Measurements from ENCODE around the gene CNTNAP4. TPM values are rescaled to one million over a fixed set of nuclear protein-coding genes. Genes with fewer than 3 reads are reported as not detected.

CNTNAP4 gene
- total RNA-seq, 2 experiments from 2014 or later, result not detected

- Mint-ChIP-seq H3K9me3 (no peaks in the 10 kb centered on the region), H3K4me1 (no peaks in the 10 kb centered on the region), H3K36me3 (ENCODE audit: low read depth) (no peaks in the 10 kb centered on the region), H3K27me3 (no peaks in the 10 kb centered on the region), H3K27ac (no peak overlapping the region), H3K4me3 (no peak overlapping the region)
- POLR2A ChIA-PET, result no interaction called here
- CTCF ChIA-PET, result no interaction called here
- DNase-seq, result no peak
Observed at GRCh38 chr16:76450890-76451289, 173.7 kb downstream of the CNTNAP4 start.

GRCh38 chr16:76455257-76455656, 178.1 kb downstream of the CNTNAP4 start:
- ChIA-PET POLR2A (no interaction called here), CTCF (no interaction called here)
- Mint-ChIP-seq H3K27ac (no peak overlapping the region), H3K4me1 (no peaks in the 10 kb centered on the region), H3K9me3 (no peaks in the 10 kb centered on the region), H3K4me3 (no peak overlapping the region), H3K36me3 (ENCODE audit: low read depth) (no peaks in the 10 kb centered on the region), H3K27me3 (no peaks in the 10 kb centered on the region)
- no peak for DNase-seq

- no peak for DNase-seq
- H3K4me3 Mint-ChIP-seq, result no peak overlapping the region
- ChIA-PET CTCF (no interaction called here), POLR2A (no interaction called here)
- H3K27me3 Mint-ChIP-seq, result no peaks in the 10 kb centered on the region
- H3K9me3 Mint-ChIP-seq, result no peaks in the 10 kb centered on the region
- no peaks in the 10 kb centered on the region for H3K36me3 Mint-ChIP-seq (ENCODE audit: low read depth)
- no peak overlapping the region for H3K27ac Mint-ChIP-seq
- no peaks in the 10 kb centered on the region for H3K4me1 Mint-ChIP-seq
Observed at GRCh38 chr16:76456016-76456415, 178.8 kb downstream of the CNTNAP4 start.

GRCh38 chr16:76459111-76459510, 181.9 kb downstream of the CNTNAP4 start:
- Mint-ChIP-seq H3K27ac (no peak overlapping the region), H3K27me3 (no peaks in the 10 kb centered on the region), H3K36me3 (ENCODE audit: low read depth) (no peaks in the 10 kb centered on the region), H3K9me3 (no peaks in the 10 kb centered on the region), H3K4me3 (no peak overlapping the region), H3K4me1 (no peaks in the 10 kb centered on the region)
- CTCF ChIA-PET, result no interaction called here
- POLR2A ChIA-PET, result no interaction called here
- DNase-seq, result no peak

- no peak for DNase-seq
- H3K27ac Mint-ChIP-seq, result no peak overlapping the region
- no peaks in the 10 kb centered on the region for H3K36me3 Mint-ChIP-seq (ENCODE audit: low read depth)
- H3K27me3 Mint-ChIP-seq, result no peaks in the 10 kb centered on the region
- H3K4me3 Mint-ChIP-seq, result no peak overlapping the region
- CTCF ChIA-PET, result no interaction called here
- POLR2A ChIA-PET, result no interaction called here
- no peaks in the 10 kb centered on the region for H3K4me1 Mint-ChIP-seq
- no peaks in the 10 kb centered on the region for H3K9me3 Mint-ChIP-seq
Observed at GRCh38 chr16:76461836-76462235, 184.6 kb downstream of the CNTNAP4 start.

- H3K27me3 Mint-ChIP-seq, result no peaks in the 10 kb centered on the region
- no peak overlapping the region for H3K4me3 Mint-ChIP-seq
- CTCF ChIA-PET, result no interaction called here
- no peaks in the 10 kb centered on the region for H3K9me3 Mint-ChIP-seq
- H3K4me1 Mint-ChIP-seq, result no peaks in the 10 kb centered on the region
- no peak overlapping the region for H3K27ac Mint-ChIP-seq
- no peak for DNase-seq
- POLR2A ChIA-PET, result no interaction called here
- H3K36me3 Mint-ChIP-seq (ENCODE audit: low read depth), result no peaks in the 10 kb centered on the region
Observed at GRCh38 chr16:76464955-76465620, 187.9 kb downstream of the CNTNAP4 start.

- Mint-ChIP-seq H3K9me3 (no peaks in the 10 kb centered on the region), H3K4me1 (no peaks in the 10 kb centered on the region), H3K27ac (no peak overlapping the region), H3K36me3 (ENCODE audit: low read depth) (no peaks in the 10 kb centered on the region), H3K27me3 (no peaks in the 10 kb centered on the region), H3K4me3 (no peak overlapping the region)
- POLR2A ChIA-PET, result no interaction called here
- no peak for DNase-seq
- CTCF ChIA-PET, result no interaction called here
Observed at GRCh38 chr16:76466871-76467270, 189.7 kb downstream of the CNTNAP4 start.

GRCh38 chr16:76474048-76474447, 196.8 kb downstream of the CNTNAP4 start:
- H3K4me1 Mint-ChIP-seq, result no peaks in the 10 kb centered on the region
- no peaks in the 10 kb centered on the region for H3K9me3 Mint-ChIP-seq
- CTCF ChIA-PET, result no interaction called here
- H3K4me3 Mint-ChIP-seq, result no peak overlapping the region
- H3K27ac Mint-ChIP-seq, result no peak overlapping the region
- H3K36me3 Mint-ChIP-seq (ENCODE audit: low read depth), result no peaks in the 10 kb centered on the region
- DNase-seq, result no peak
- POLR2A ChIA-PET, result no interaction called here
- no peaks in the 10 kb centered on the region for H3K27me3 Mint-ChIP-seq

- CTCF ChIA-PET, result no interaction called here
- no peaks in the 10 kb centered on the region for H3K27me3 Mint-ChIP-seq
- no peaks in the 10 kb centered on the region for H3K36me3 Mint-ChIP-seq (ENCODE audit: low read depth)
- H3K4me3 Mint-ChIP-seq, result no peak overlapping the region
- POLR2A ChIA-PET, result no interaction called here
- DNase-seq, result no peak
- H3K4me1 Mint-ChIP-seq, result no peaks in the 10 kb centered on the region
- H3K27ac Mint-ChIP-seq, result no peak overlapping the region
- H3K9me3 Mint-ChIP-seq, result no peaks in the 10 kb centered on the region
Observed at GRCh38 chr16:76478105-76478504, 200.9 kb downstream of the CNTNAP4 start.

- no peaks in the 10 kb centered on the region for H3K9me3 Mint-ChIP-seq
- no peaks in the 10 kb centered on the region for H3K27me3 Mint-ChIP-seq
- no peaks in the 10 kb centered on the region for H3K36me3 Mint-ChIP-seq (ENCODE audit: low read depth)
- no peaks in the 10 kb centered on the region for H3K4me1 Mint-ChIP-seq
- DNase-seq, result no peak
- no peak overlapping the region for H3K4me3 Mint-ChIP-seq
- ChIA-PET POLR2A (no interaction called here), CTCF (interaction anchor here (0.6 kb wide), 1 partner anchor 1385 kb away, joined by 5 read pairs; no protein-coding TSS in a partner anchor)
- no peak overlapping the region for H3K27ac Mint-ChIP-seq
Observed at GRCh38 chr16:76483307-76483909, 206.2 kb downstream of the CNTNAP4 start.

- CTCF ChIA-PET, result no interaction called here
- no peak overlapping the region for H3K27ac Mint-ChIP-seq
Observed at GRCh38 chr16:76484020-76484419, 206.8 kb downstream of the CNTNAP4 start.

GRCh38 chr16:76486740-76487139, 209.5 kb downstream of the CNTNAP4 start:
- no peak for DNase-seq
- Mint-ChIP-seq H3K27ac (no peak overlapping the region), H3K4me3 (no peak overlapping the region), H3K27me3 (no peaks in the 10 kb centered on the region), H3K9me3 (peaks cover under 1% of the 10 kb centered on the region), H3K4me1 (no peaks in the 10 kb centered on the region), H3K36me3 (ENCODE audit: low read depth) (no peaks in the 10 kb centered on the region)
- POLR2A ChIA-PET, result no interaction called here
- CTCF ChIA-PET, result no interaction called here

More at GRCh38 chr16:76484020-76484419, 206.8 kb downstream of the CNTNAP4 start:
- H3K9me3 Mint-ChIP-seq, result no peaks in the 10 kb centered on the region
- no peak for DNase-seq
- no peaks in the 10 kb centered on the region for H3K4me1 Mint-ChIP-seq
- H3K36me3 Mint-ChIP-seq (ENCODE audit: low read depth), result no peaks in the 10 kb centered on the region
- H3K27me3 Mint-ChIP-seq, result no peaks in the 10 kb centered on the region
- POLR2A ChIA-PET, result no interaction called here
- no peak overlapping the region for H3K4me3 Mint-ChIP-seq

- ChIA-PET CTCF (no interaction called here), POLR2A (no interaction called here)
- H3K9me3 Mint-ChIP-seq, result peaks cover 2% of the 10 kb centered on the region
Observed at GRCh38 chr16:76487411-76488064, 210.3 kb downstream of the CNTNAP4 start.

GRCh38 chr16:76488065-76488417, 210.8 kb downstream of the CNTNAP4 start:
- Mint-ChIP-seq H3K36me3 (ENCODE audit: low read depth) (no peaks in the 10 kb centered on the region), H3K4me3 (no peak overlapping the region), H3K27me3 (no peaks in the 10 kb centered on the region), H3K9me3 (peaks cover 2% of the 10 kb centered on the region), H3K4me1 (no peaks in the 10 kb centered on the region), H3K27ac (no peak overlapping the region)
- ChIA-PET CTCF (no interaction called here), POLR2A (no interaction called here)
- DNase-seq, result no peak

More at GRCh38 chr16:76487411-76488064, 210.3 kb downstream of the CNTNAP4 start:
- no peak for DNase-seq
- Mint-ChIP-seq H3K27me3 (no peaks in the 10 kb centered on the region), H3K4me3 (no peak overlapping the region), H3K4me1 (no peaks in the 10 kb centered on the region), H3K27ac (no peak overlapping the region), H3K36me3 (ENCODE audit: low read depth) (no peaks in the 10 kb centered on the region)

Measured in activated CD4-positive, alpha-beta T cell treated with anti-CD3 and anti-CD28 coated beads, Interleukin-2, amount 10 ng/mL, durations not matched to agents 7 days and 5 days (primary cell).